Stomach (tissue), 9 donors: ENCODE data around the gene TRPC6. TPM values are rescaled to one million over a fixed set of nuclear protein-coding genes. Genes with fewer than 3 reads are reported as not detected.

Experiments
- DNase-seq, 2 donors: peaks; one replicate each; pipeline versions ENCODE4 v3.0.0 to v3.0.0-alpha.2; 2013 to 2019
- H3K27ac ChIP-seq, 5 donors: fragments of 200-600 bp in 4 of 5; sonication (generic) in 4 of 5; one replicate each; pipeline ENCODE4 v1.5.1; 2013 to 2019; ENCODE audit warnings: mild to moderate bottlenecking in 1 of 5, moderate library complexity in 1 of 5
- H3K27me3 ChIP-seq, 3 donors: fragments of 200-600 bp; sonication (generic); one replicate each; pipeline ENCODE4 v1.5.1; 2017 to 2019; ENCODE audit warnings: mixed run types in 1 of 3
- H3K36me3 ChIP-seq, 4 donors: fragments of 200-600 bp; sonication (generic); 1 replicate in 3 of 4; 2 replicates in 1 of 4; pipeline ENCODE4 v1.5.1; 2016 to 2019
- H3K4me1 ChIP-seq, 4 donors: fragments of 200-600 bp; sonication (generic); one replicate each; pipeline ENCODE4 v1.5.1; 2016 to 2019
- H3K4me3 ChIP-seq, 4 donors: fragments of 200-600 bp; sonication (generic) in 3 of 4; one replicate each; pipeline ENCODE4 v1.5.1; 2016 to 2019; ENCODE audit warnings: mild to moderate bottlenecking in 1 of 4
- H3K9me3 ChIP-seq, 4 donors: fragments of 200-600 bp; sonication (generic); one replicate each; pipeline ENCODE4 v1.5.1; 2016 to 2019
- EP300 ChIP-seq: sonication (generic); formaldehyde crosslinking; IDR thresholded peaks from one replicate; pipeline ENCODE4 v1.6.1; 2017; ENCODE audit warnings: antibody characterized with exemption
- POLR2A ChIP-seq, 4 donors: fragments of 450-650 bp; IDR thresholded peaks; one replicate each; pipeline ENCODE4 v1.6.1; 2016; ENCODE audit warnings: antibody characterized with exemption in 4 of 4, control low read depth in 2 of 4, mild to moderate bottlenecking in 1 of 4, moderate library complexity in 1 of 4
- POLR2AphosphoS5 ChIP-seq, 3 donors: sonication (generic); formaldehyde crosslinking; IDR thresholded peaks; one replicate each; pipeline ENCODE4 v1.6.1; 2016; ENCODE audit warnings: antibody characterized with exemption in 3 of 3
- WGBS, 5 donors: extraction: QIAGEN DNeasy Blood & Tissue Kit in 3 of 5; methylation state at CpG; one replicate each; pipeline versions ENCODE4 v1.1.5 to v1.1.7; 2013 to 2018; 5-methylcytosine and 5-hydroxymethylcytosine counted together
- intact Hi-C: fragments of 100-400 bp; cut with DNase I; formaldehyde crosslinking; loops from one replicate; pipeline ENCODE4 v1.15.1; 2023; ENCODE audit warnings: low total_unique reads
- polyA plus RNA-seq, 3 donors: library from polyadenylated mRNA; stranded (reverse); fragments of 200-250 nt; gene quantifications; one replicate each; pipeline ENCODE4 v1.2.3, GENCODE V29; 2013
- total RNA-seq, 5 donors: library from RNA; depleted of rRNA; stranded (reverse); fragments of >200 nt; gene quantifications; one replicate each; pipeline versions ENCODE4 v1.1.0 to v1.2.3, GENCODE V29; 2014 to 2016
- TF ChIP-seq, protein P1 (sequence below), 7 experiments: fragments of 450-650 bp in 4 of 7; fragments of 200-600 bp in 3 of 7; sonication (generic) in 3 of 7; IDR thresholded peaks; one replicate each; pipeline ENCODE4 v1.5.1; 2016 to 2019; ENCODE audit warnings: antibody characterized with exemption in 7 of 7, control low read depth in 2 of 7, mild to moderate bottlenecking in 1 of 7
- donor health status: healthy with polysubstance abuse.
- donor health status: Bipolar disorder and iron deficiency.
- donor health status: healthy.

Gene TRPC6
- total and polyA plus RNA-seq, 8 donors, result 0.50 to 23.7 (median 2.0) TPM

DNA sequence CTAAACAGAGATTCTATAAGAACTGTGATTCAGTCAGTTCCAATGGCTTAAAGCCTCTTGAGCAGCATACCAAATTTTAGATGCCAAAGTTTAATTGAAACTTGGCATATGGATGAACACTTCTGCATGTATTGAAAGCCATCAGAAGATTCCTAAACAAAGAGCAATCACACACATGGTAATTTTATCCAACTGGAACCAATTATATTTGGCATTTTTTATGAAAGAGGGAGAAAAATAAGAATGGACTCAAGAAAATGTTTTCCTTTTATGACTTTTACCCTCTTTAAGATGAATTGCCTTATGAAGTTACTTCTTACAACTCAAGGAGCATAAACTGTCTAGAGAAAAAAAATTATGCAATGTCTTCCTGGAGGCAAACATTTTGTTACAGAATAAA is 7.4 kb downstream of the TRPC6 start:
- Histone ChIP-seq H3K27me3 (peaks cover 0 to 9% (median 0%) of the 10 kb centered on the region in 3 donors), H3K4me3 (no peak overlapping the region), H3K4me1 (no peaks in the 10 kb centered on the region), H3K9me3 (no peaks in the 10 kb centered on the region), H3K27ac (no peak overlapping the region), H3K36me3 (no peaks in the 10 kb centered on the region)
- no peak for DNase-seq
- intact Hi-C loops, result no loop called here
- TF ChIP-seq, protein P1, sequence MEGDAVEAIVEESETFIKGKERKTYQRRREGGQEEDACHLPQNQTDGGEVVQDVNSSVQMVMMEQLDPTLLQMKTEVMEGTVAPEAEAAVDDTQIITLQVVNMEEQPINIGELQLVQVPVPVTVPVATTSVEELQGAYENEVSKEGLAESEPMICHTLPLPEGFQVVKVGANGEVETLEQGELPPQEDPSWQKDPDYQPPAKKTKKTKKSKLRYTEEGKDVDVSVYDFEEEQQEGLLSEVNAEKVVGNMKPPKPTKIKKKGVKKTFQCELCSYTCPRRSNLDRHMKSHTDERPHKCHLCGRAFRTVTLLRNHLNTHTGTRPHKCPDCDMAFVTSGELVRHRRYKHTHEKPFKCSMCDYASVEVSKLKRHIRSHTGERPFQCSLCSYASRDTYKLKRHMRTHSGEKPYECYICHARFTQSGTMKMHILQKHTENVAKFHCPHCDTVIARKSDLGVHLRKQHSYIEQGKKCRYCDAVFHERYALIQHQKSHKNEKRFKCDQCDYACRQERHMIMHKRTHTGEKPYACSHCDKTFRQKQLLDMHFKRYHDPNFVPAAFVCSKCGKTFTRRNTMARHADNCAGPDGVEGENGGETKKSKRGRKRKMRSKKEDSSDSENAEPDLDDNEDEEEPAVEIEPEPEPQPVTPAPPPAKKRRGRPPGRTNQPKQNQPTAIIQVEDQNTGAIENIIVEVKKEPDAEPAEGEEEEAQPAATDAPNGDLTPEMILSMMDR (IDR thresholded peaks at IDR 0.05), result no peak
- no peak for TF ChIP-seq EP300
- TF ChIP-seq POLR2A (IDR thresholded peaks at IDR 0.05), result no peak
- no peak for TF ChIP-seq POLR2AphosphoS5 (IDR thresholded peaks at IDR 0.05)

DNA sequence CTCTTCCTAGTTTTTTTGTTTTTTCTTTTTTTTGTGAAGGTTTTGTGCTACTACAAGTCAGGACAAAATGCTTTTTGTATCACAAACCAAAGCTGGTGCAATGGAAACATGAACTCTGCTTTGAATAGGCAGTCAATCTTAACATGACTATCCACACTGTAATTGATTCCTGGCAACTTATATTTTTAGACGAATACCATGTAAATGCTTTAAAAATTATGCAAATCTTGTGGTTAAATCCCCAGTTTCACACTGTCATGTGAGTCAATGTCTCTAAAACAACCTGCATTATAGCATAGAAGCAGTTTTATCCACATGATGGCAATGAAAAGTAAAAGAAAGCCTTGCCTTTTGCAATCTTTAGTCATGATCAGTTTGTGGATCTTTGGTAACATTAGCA is 8.9 kb downstream of the TRPC6 start:
- Histone ChIP-seq H3K27ac (no peak overlapping the region), H3K4me3 (no peak overlapping the region), H3K4me1 (no peaks in the 10 kb centered on the region), H3K36me3 (no peaks in the 10 kb centered on the region), H3K9me3 (no peaks in the 10 kb centered on the region), H3K27me3 (peaks cover 0 to 5% (median 0%) of the 10 kb centered on the region in 3 donors)
- intact Hi-C loops, result no loop called here
- TF ChIP-seq, protein P1 (IDR thresholded peaks at IDR 0.05), result no peak
- TF ChIP-seq EP300, result no peak
- TF ChIP-seq POLR2AphosphoS5 (IDR thresholded peaks at IDR 0.05), result no peak
- TF ChIP-seq POLR2A (IDR thresholded peaks at IDR 0.05), result no peak
- DNase-seq, result no peak
- 0 to 43% (median 21%) methylated on average over 1 of the region's 1 CpG for WGBS, 5 donors

DNA sequence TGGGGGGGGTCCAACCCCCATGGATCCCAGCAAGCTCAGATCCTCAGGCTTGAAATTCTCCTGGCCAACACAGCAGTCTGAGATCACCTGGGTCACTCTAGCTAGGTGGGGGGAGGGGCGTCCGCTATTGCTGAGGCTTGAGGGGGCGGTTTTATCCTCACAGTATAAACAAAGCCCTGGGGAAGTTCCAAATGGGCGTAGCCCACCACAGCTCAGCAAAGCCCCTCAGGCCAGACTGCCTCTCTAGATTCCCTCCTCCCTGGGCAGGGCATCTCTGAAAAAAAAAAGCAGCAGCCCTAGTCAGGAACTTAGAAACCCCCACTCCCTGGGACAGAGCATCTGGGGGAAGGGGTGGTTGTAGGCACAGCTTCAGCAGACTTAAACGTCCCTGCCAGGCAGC is 16.7 kb downstream of the TRPC6 start:
- DNase-seq, result peak in 1 of 2 donors; percentile 17
- peaks cover 0 to 6% (median 0%) of the 10 kb centered on the region in 4 donors for H3K9me3 ChIP-seq
- no peak overlapping the region for H3K27ac ChIP-seq
- TF ChIP-seq EP300, result no peak
- TF ChIP-seq POLR2A (IDR thresholded peaks at IDR 0.05), result no peak
- TF ChIP-seq, protein P1 (IDR thresholded peaks at IDR 0.05), result no peak
- no peak for TF ChIP-seq POLR2AphosphoS5 (IDR thresholded peaks at IDR 0.05)
- 18 to 36% (median 30%) methylated on average over 4 to 5 of the region's 5 CpGs for WGBS, 5 donors
- no peaks in the 10 kb centered on the region for H3K36me3 ChIP-seq
- peaks cover 0 to 5% (median 0%) of the 10 kb centered on the region in 3 donors for H3K27me3 ChIP-seq
- no peak overlapping the region for H3K4me3 ChIP-seq
- no peaks in the 10 kb centered on the region for H3K4me1 ChIP-seq
- intact Hi-C loops, result no loop called here

DNA sequence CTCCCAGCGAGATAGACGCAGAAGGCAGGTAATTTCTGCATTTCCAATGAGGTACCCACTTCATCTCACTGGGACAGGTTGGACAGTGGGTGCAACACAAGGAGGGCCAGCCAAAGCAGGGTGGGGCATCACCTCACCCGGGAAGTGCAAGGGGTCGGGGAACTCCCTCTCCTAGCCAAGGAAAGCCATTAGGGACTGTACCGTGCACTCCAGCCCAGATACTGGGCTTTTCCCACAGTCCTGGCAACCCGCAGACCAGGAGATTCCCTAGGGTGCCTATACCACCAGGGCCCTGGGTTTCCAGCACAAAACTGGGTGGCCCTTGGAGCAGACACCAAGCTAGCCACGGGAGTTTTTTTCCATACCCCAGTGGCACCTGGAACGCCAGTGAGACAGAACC is 17.2 kb downstream of the TRPC6 start:
- intact Hi-C loops, result no loop called here
- TF ChIP-seq, protein P1 (IDR thresholded peaks at IDR 0.05), result no peak
- H3K4me1 ChIP-seq, result no peaks in the 10 kb centered on the region
- H3K27me3 ChIP-seq, result peaks cover 0 to 5% (median 0%) of the 10 kb centered on the region in 3 donors
- 64 to 79% (median 70%) methylated on average over 7 to 8 of the region's 8 CpGs for WGBS, 5 donors
- H3K36me3 ChIP-seq, result no peaks in the 10 kb centered on the region
- no peak overlapping the region for H3K4me3 ChIP-seq
- no peak for DNase-seq
- no peak overlapping the region for H3K27ac ChIP-seq
- H3K9me3 ChIP-seq, result peaks cover 0 to 6% (median 0%) of the 10 kb centered on the region in 4 donors
